ENCODE measurements around the gene SRP72. TPM values are rescaled to one million over a fixed set of nuclear protein-coding genes. Genes with fewer than 3 reads are reported as not detected.
A peak's percentile ranks its signal among the peaks of the same experiment; 100 is the strongest.
"Not testable (repeated sequence)": the region's sequence is repeated elsewhere in the genome, so short reads cannot be mapped to it uniquely, and the experiment has no call there.

Gene SRP72
- total RNA-seq, 2 donors from 2014 or later: 110 to 133 TPM

- no peaks in the 10 kb centered on the region for H3K9me3 ChIP-seq (ENCODE audit: control insufficient read depth, low read length, poor library complexity, severe bottlenecking)
- ATAC-seq: no peak
- H3K27ac Mint-ChIP-seq: peak overlapping the region; percentile 51
- H3K27me3 Mint-ChIP-seq: no peaks in the 10 kb centered on the region
- peaks cover 9% of the 10 kb centered on the region for H3K36me3 Mint-ChIP-seq (ENCODE audit: low read depth)
- no peak for DNase-seq
- H3K4me1 Mint-ChIP-seq: peaks cover 24% of the 10 kb centered on the region
- H3K4me3 Mint-ChIP-seq: no peak overlapping the region
Measured at GRCh38 chr4:56440983-56441382, 26.4 kb upstream of the SRP72 start.

GRCh38 chr4:56444719-56445118 lies 22.7 kb upstream of the SRP72 start:
- Mint-ChIP-seq H3K27ac (no peak overlapping the region), H3K27me3 (no peaks in the 10 kb centered on the region), H3K36me3 (ENCODE audit: low read depth) (peaks cover 5% of the 10 kb centered on the region), H3K4me1 (peaks cover 8% of the 10 kb centered on the region), H3K4me3 (no peak overlapping the region)
- DNase-seq (no peak), ATAC-seq (no peak)
- no peaks in the 10 kb centered on the region for H3K9me3 ChIP-seq (ENCODE audit: control insufficient read depth, low read length, poor library complexity, severe bottlenecking)

DNA sequence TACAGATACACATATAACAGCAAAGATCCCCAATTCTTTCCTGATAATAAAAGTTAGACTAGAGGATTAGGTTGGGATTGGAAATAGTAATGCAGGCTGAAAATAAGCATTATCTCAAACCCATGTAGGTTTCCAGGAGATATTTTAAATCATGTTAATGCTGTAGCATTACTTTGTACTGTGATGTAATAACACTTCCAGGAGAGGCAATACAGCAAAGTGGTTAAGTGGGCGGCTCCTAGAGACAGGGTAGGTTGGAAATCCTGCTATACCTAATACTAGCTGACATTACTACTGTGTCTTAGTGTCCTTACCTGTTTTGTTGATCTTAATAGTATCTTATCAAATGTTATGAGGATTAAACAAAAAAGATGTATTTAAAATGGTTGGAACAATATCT lies 21.7 kb upstream of the SRP72 start:
- Mint-ChIP-seq H3K4me3 (no peak overlapping the region), H3K4me1 (peaks cover 3% of the 10 kb centered on the region), H3K27me3 (no peaks in the 10 kb centered on the region), H3K36me3 (ENCODE audit: low read depth) (peaks cover 5% of the 10 kb centered on the region), H3K27ac (no peak overlapping the region)
- no peaks in the 10 kb centered on the region for H3K9me3 ChIP-seq (ENCODE audit: control insufficient read depth, low read length, poor library complexity, severe bottlenecking)
- DNase-seq (no peak), ATAC-seq (no peak)

- Mint-ChIP-seq H3K4me3 (no peak overlapping the region), H3K27me3 (no peaks in the 10 kb centered on the region), H3K4me1 (peaks cover 3% of the 10 kb centered on the region), H3K27ac (peak overlapping the region; percentile 39), H3K36me3 (ENCODE audit: low read depth) (peaks cover 3% of the 10 kb centered on the region)
- DNase-seq (no peak), ATAC-seq (no peak)
- H3K9me3 ChIP-seq (ENCODE audit: control insufficient read depth, low read length, poor library complexity, severe bottlenecking): no peaks in the 10 kb centered on the region
Measured at GRCh38 chr4:56448301-56448700, 19.1 kb upstream of the SRP72 start.

- H3K4me3 Mint-ChIP-seq; H3K27ac Mint-ChIP-seq; H3K27me3 Mint-ChIP-seq; H3K36me3 Mint-ChIP-seq (ENCODE audit: low read depth); DNase-seq; ATAC-seq; H3K4me1 Mint-ChIP-seq; H3K9me3 ChIP-seq (ENCODE audit: control insufficient read depth, low read length, poor library complexity, severe bottlenecking): not testable (repeated sequence)
Measured at GRCh38 chr4:56449475-56449874, 17.9 kb upstream of the SRP72 start.

DNA sequence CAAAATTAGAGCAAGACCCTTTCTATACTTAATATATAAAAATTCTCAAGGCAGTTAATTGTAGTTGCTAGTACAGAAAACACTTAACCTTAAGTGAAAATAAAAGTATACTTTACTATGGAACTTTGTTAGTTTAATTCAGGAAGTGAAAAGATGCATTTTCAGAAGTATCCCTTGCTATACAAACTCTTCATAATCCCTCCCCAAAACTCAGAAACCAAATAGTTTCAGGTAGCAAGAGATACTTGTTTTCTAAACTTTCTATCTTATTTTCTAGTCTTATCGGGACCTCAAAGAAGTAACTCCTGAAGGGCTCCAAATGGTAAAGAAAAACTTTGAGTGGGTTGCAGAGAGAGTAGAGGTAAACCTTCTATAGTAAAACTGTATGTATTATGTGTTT lies 17.1 kb upstream of the SRP72 start:
- H3K27ac Mint-ChIP-seq: no peak overlapping the region
- no peaks in the 10 kb centered on the region for H3K9me3 ChIP-seq (ENCODE audit: control insufficient read depth, low read length, poor library complexity, severe bottlenecking)
- H3K27me3 Mint-ChIP-seq: no peaks in the 10 kb centered on the region
- H3K4me3 Mint-ChIP-seq: no peak overlapping the region
- DNase-seq (no peak), ATAC-seq (no peak)
- H3K4me1 Mint-ChIP-seq: peaks cover 3% of the 10 kb centered on the region
- H3K36me3 Mint-ChIP-seq (ENCODE audit: low read depth): peaks cover 3% of the 10 kb centered on the region

GRCh38 chr4:56460085-56460484 lies 7.3 kb upstream of the SRP72 start:
- peaks cover 10% of the 10 kb centered on the region for H3K36me3 Mint-ChIP-seq (ENCODE audit: low read depth)

GRCh38 chr4:56462157-56462556 lies 5.3 kb upstream of the SRP72 start:
- Mint-ChIP-seq H3K4me1 (peaks cover 27% of the 10 kb centered on the region), H3K27ac (peak overlapping the region; percentile 84), H3K4me3 (no peak overlapping the region), H3K36me3 (ENCODE audit: low read depth) (peaks cover 7% of the 10 kb centered on the region), H3K27me3 (no peaks in the 10 kb centered on the region)
- H3K9me3 ChIP-seq (ENCODE audit: control insufficient read depth, low read length, poor library complexity, severe bottlenecking): no peaks in the 10 kb centered on the region
- ATAC-seq (no peak), DNase-seq (no peak)

More at GRCh38 chr4:56460085-56460484, 7.3 kb upstream of the SRP72 start:
- Mint-ChIP-seq H3K4me3 (peak overlapping the region; percentile 49), H3K4me1 (peaks cover 13% of the 10 kb centered on the region), H3K27me3 (no peaks in the 10 kb centered on the region), H3K27ac (no peak overlapping the region)
- H3K9me3 ChIP-seq (ENCODE audit: control insufficient read depth, low read length, poor library complexity, severe bottlenecking): no peaks in the 10 kb centered on the region
- ATAC-seq (no peak), DNase-seq (no peak)

DNA sequence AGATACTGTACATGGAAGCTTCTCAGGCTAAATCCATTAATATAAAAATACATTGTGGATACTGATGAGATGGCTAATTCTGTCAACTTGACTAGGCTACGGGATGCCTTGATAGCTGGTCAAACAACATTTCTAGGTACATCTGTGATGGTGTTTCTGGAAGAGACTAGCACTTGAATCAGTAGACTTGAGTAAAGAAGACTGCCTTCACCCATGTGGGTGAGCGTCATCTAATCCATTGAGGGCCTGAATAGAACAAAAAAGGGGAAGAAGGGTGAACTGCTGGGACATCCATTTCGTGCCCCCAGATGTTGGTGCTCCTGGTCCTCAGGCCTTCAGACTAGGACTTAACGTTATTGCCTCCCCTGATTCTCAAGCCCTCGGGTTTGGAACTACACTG lies 3.7 kb upstream of the SRP72 start:
- H3K27ac Mint-ChIP-seq: no peak overlapping the region
- DNase-seq: no peak
- no peaks in the 10 kb centered on the region for H3K27me3 Mint-ChIP-seq
- H3K4me1 Mint-ChIP-seq: peaks cover 40% of the 10 kb centered on the region
- H3K4me3 Mint-ChIP-seq: no peak overlapping the region
- H3K9me3 ChIP-seq (ENCODE audit: control insufficient read depth, low read length, poor library complexity, severe bottlenecking): no peaks in the 10 kb centered on the region
- H3K36me3 Mint-ChIP-seq (ENCODE audit: low read depth): peaks cover 11% of the 10 kb centered on the region
- ATAC-seq: no peak

DNA sequence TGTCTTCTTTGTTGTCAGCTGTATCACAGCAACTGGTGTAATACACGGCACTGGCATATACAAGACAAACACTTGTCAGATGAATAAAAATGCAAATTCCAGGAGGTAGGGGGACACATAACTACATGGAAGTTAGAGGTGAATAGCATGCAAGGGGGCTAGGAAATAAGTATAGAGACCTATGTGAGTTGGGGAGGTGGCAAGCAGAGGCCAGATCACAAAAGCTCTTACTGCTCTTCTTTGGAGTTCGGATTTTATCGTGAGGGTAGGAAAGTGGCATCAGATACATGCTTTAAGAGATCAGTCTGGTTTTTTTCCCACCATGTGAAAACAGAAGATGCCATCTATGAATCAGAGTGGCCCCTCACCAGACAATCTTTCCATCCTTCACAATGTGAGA lies 2.8 kb upstream of the SRP72 start:
- Mint-ChIP-seq H3K4me3 (no peak overlapping the region), H3K27me3 (no peaks in the 10 kb centered on the region), H3K36me3 (ENCODE audit: low read depth) (peaks cover 11% of the 10 kb centered on the region), H3K27ac (peak overlapping the region; percentile 100), H3K4me1 (peaks cover 45% of the 10 kb centered on the region)
- ATAC-seq (no peak), DNase-seq (no peak)
- H3K9me3 ChIP-seq (ENCODE audit: control insufficient read depth, low read length, poor library complexity, severe bottlenecking): no peaks in the 10 kb centered on the region

GRCh38 chr4:56465599-56466295 lies 1.7 kb upstream of the SRP72 start:
- no peaks in the 10 kb centered on the region for H3K27me3 Mint-ChIP-seq

DNA sequence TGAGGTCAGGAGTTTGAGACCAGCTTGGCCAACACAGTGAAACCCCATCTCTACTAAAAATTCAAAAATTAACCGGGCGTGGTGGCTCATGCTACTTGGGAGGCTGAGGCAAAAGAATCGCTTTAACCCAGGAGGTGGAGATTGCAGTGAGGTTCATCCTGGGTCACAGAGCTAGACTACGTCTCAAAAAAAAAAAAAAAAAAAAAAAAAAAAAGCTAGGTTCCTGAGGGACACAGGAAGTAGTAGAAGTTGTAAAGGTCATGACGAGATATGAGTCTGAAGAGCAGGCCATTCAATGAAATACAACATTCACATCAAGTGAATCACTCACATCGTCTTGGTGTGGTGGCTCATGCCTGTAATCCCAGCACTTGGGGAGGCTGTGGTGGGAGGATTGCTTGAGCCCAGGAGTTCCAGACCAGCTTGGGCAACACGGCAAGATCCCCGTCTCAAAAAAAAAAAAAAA lies 1.1 kb upstream of the SRP72 start:
- peaks cover 49% of the 10 kb centered on the region for H3K4me1 Mint-ChIP-seq
- H3K27ac Mint-ChIP-seq: peak overlapping the region; percentile 100
- peak overlapping the region; percentile 99 for H3K4me3 Mint-ChIP-seq
- H3K9me3 ChIP-seq (ENCODE audit: control insufficient read depth, low read length, poor library complexity, severe bottlenecking); H3K36me3 Mint-ChIP-seq (ENCODE audit: low read depth); DNase-seq; H3K27me3 Mint-ChIP-seq; ATAC-seq: not testable (repeated sequence)

More at GRCh38 chr4:56465599-56466295, 1.7 kb upstream of the SRP72 start:
- H3K9me3 ChIP-seq (ENCODE audit: control insufficient read depth, low read length, poor library complexity, severe bottlenecking): no peaks in the 10 kb centered on the region
- peaks cover 49% of the 10 kb centered on the region for H3K4me1 Mint-ChIP-seq
- peak overlapping the region; percentile 100 for H3K27ac Mint-ChIP-seq
- DNase-seq (no peak), ATAC-seq (no peak)
- peak overlapping the region; percentile 99 for H3K4me3 Mint-ChIP-seq
- peaks cover 7% of the 10 kb centered on the region for H3K36me3 Mint-ChIP-seq (ENCODE audit: low read depth)

DNA sequence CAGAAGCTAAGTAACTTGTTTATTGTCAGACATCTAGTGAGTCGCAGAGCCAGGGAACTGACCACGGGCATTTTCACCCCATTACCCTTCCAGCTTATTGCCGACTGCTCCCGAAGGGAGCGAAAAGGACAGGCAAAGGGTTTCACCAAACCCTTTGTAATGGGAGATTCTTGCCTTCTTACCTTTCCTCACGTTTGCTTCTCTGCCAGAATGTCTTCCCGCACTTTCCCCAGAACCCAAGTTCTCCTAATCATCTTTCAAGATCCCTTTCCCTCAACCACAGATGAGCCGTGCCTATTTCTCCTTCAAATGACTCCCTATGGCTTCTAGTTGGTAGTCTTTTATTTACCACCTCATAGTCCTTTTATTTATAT lies 520 bp upstream of the SRP72 start:
- H3K27me3 Mint-ChIP-seq: no peaks in the 10 kb centered on the region
- H3K4me3 Mint-ChIP-seq: peak overlapping the region; percentile 99
- DNase-seq (no peak), ATAC-seq (no peak)
- peaks cover 7% of the 10 kb centered on the region for H3K36me3 Mint-ChIP-seq (ENCODE audit: low read depth)
- no peaks in the 10 kb centered on the region for H3K9me3 ChIP-seq (ENCODE audit: control insufficient read depth, low read length, poor library complexity, severe bottlenecking)
- peak overlapping the region; percentile 100 for H3K27ac Mint-ChIP-seq
- peaks cover 48% of the 10 kb centered on the region for H3K4me1 Mint-ChIP-seq

DNA sequence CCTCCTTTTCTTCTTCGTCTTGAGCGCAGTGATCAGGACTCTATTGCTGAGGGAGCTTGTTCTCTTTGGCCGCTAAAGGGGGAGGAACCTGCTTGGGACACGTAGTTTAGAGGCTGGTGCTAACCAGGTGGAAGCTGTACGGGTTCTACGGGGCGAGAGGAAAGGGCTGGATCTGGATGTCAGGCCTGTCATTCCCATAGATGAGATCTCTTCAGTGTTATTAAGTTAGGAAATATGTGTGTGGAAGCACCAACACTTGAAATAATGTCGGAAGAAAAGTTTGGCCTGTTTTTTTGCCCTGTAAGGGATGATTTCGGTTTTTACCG lies 643 bp downstream of the SRP72 start:
- no peaks in the 10 kb centered on the region for H3K9me3 ChIP-seq (ENCODE audit: control insufficient read depth, low read length, poor library complexity, severe bottlenecking)
- Mint-ChIP-seq H3K36me3 (ENCODE audit: low read depth) (peaks cover 6% of the 10 kb centered on the region), H3K4me1 (peaks cover 46% of the 10 kb centered on the region), H3K27me3 (no peaks in the 10 kb centered on the region), H3K4me3 (peak overlapping the region; percentile 99), H3K27ac (peak overlapping the region; percentile 100)
- DNase-seq (no peak), ATAC-seq (peak; percentile 46)
